HCEC 1CT (cell line): Measurements from ENCODE around the gene MRPL54.

Experiments
- DNase-seq: peaks from one replicate; pipeline ENCODE4 v3.0.0-alpha.2; 2017

Gene MRPL54

GRCh38 chr19:3770136-3770999 is 7.9 kb downstream of the MRPL54 start:
- no peak for DNase-seq

DNA sequence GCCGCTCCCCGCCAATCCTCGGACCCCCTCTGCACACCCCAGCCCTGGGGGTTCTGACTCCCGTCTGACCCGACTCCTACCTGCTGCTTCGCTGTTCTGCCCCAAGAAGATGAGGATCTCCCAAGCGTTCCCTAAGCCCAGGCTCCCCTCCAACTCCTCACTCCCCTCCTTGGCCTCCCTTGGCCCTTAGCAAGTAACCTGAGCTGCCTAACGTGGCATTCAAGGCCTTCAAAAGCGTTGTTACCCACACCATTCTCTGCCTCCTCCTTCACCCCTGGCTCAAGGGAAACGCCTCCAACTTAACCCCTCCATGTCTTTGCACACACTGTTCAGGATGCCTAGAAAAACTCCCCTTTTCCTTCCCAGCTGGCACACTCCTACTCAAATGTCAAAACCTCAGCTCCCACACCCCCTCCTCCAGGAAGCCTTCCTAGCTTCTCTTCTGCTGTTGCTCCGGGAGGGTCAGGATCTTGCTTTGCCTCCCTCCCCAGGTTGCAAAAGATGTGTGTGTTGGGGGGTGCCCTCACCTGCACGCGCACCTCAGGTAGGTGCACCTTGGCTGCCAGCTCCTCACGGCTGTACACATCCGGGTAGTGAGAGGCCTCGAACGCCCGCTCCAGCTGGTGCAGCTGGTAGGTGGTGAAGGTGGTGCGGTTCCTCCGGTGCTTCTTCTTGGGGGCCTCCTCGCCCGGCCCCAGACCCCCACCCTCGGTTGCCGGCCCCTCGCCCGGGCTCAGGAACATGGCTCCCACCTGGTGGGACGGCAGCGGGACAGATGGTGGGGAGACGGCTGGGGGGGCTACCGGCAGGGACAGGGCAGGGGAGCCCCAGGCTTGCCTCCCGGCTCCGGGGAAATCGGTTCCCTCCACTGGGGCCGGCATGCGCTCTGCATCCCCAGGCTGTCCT is 8.8 kb downstream of the MRPL54 start:
- DNase-seq: no peak

- DNase-seq: no peak
These were observed 9.5 kb downstream of the MRPL54 start, which contains the start of gene RAX2 for GRCh38 chr19:3771906-3772455. Gene RAX2, minus strand, starts transcription at chr19:3772228. Its CDS starts 486 bp downstream, at chr19:3771742.

GRCh38 chr19:3773814-3774515 is 11.5 kb downstream of the MRPL54 start:
- no peak for DNase-seq

GRCh38 chr19:3774621-3775373 is 12.3 kb downstream of the MRPL54 start:
- no peak for DNase-seq

DNA sequence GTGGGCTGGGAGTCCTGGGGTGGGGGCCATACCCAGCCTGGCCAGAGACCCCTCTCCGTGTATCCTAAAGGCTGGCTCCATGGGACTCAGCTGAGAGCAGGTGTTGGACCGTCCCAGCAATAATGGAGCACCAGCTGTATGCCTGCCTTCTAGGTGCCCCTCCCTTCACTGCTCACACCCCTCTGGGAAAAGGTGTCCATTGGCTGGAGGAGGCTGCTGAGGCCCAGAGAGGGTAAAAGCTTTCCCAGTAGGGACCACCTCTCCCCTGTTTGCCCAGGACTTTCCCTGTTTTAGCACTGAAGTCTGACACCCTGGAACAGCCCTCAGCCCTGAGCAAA is 12.9 kb downstream of the MRPL54 start:
- DNase-seq: no peak

DNA sequence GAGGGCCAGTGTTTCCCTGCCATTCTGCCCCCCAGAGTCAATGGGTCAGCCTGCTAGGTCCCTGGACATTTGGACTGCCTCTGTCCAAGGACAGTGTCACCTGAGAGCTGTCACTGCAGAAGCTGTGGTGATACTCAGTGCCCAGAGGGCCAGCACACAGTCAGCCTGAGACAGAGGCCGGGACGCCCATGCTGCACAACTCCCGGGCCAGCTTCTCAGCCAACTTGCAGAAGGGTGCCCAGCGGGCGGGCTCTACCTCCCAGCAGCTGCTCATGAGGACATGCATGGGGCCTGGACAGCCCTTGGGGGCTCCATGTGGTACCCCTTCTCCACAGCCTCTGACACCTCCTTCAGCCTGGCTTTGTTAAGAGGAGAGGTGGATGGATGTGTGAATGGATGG is 13.3 kb downstream of the MRPL54 start:
- no peak for DNase-seq

GRCh38 chr19:3776479-3777040 is 14.1 kb downstream of the MRPL54 start:
- DNase-seq: no peak

DNA sequence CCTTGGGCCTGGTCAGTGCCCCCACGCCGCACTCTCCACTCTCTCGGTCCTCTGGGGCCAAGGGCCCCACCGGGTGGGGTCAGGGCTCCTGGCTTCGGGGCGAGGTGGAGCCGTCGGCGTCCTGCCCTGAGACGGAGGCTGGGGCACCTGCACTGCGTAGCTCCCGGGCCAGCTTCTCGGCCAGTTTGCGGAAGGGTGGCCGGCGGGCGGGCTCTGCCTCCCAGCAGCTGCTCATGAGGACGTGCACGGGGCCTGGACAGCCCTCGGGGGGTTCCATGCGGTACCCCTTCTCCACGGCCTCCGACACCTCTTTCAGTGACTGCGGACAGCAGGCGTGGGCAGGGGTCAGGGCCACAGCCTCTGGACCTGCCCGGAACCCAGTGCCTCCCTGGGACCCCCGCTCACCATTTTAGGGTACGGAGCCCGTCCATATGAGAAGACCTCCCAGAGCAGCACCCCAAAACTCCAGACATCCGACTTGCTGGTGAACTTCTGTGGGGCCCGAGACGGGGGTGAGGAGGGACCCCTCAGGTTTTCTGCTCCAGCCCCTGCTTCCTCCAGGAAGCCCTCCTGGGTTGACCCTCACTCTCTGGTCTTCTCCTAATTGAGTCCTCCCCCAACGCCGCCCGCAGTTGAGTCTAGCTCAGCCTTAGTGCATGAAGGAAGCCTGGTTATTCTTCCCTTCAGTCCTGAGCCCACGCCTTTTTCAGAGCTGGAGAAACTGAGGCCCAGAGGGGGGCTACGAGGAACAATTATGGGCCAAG is 15.8 kb downstream of the MRPL54 start:
- DNase-seq: no peak

DNA sequence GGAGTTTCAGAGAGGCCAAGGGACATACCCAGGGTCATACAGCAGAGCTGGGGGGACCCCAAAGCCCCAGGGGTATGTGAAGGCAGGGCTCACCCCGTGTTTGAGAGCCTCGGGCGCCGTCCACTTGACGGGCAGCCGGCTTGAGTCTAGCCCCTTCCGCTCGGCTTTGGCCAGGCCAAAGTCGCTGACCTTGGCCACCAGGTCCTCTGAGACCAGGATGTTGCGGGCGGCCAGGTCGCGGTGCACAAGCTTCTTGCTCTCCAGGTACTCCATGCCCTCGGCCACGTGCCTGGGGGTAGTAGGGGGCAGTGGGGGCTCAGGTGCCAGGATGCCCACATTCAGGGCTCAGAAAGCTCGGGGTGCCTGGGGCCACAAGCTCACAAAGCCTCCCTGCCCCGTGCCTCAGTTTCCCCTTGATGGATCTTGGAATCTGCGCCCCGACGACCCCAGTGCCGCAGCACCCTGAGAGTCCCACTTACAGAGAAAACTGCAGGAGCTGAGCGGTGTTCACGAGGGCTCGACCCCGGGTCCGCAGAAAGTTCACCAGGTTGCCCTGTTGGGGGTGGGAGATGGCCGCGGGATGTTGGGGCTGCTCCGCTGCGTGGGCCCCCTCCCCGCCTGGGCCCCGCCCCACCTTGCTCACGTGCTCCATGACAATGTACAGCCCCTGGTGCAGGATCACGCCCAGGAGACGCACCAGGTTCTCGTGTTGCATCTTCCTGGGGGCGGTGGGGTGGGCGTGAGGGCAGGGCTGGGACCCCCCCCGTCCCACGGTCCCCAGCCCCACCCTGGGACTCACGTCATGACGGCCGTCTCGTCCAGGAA is 16.6 kb downstream of the MRPL54 start:
- DNase-seq: no peak

GRCh38 chr19:3780786-3781304 is 18.4 kb downstream of the MRPL54 start:
- no peak for DNase-seq

- DNase-seq: no peak
These were observed 19.1 kb downstream of the MRPL54 start for GRCh38 chr19:3781603-3782002.

DNA sequence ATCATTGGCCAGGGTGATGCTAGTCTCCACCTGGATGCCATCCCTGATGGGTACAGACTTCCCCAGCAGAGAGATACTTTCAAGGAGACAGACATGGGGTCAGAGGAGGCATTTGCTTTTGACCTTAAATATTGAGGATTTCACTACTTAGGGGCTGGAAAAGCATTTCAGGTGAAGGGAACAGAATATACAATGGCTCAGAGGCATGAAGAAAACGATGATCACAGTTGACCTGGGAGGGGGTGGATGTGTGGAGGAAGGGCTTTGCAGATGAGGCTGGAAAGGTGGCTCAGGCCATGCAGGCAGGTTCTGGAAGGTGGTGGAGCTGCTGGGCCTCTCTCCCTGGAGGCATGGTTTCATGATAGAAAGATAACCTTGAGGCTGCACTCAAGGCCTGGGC is 19.8 kb downstream of the MRPL54 start:
- DNase-seq: no peak

- DNase-seq: no peak
These were observed 20.4 kb downstream of the MRPL54 start for GRCh38 chr19:3782903-3783302.

DNA sequence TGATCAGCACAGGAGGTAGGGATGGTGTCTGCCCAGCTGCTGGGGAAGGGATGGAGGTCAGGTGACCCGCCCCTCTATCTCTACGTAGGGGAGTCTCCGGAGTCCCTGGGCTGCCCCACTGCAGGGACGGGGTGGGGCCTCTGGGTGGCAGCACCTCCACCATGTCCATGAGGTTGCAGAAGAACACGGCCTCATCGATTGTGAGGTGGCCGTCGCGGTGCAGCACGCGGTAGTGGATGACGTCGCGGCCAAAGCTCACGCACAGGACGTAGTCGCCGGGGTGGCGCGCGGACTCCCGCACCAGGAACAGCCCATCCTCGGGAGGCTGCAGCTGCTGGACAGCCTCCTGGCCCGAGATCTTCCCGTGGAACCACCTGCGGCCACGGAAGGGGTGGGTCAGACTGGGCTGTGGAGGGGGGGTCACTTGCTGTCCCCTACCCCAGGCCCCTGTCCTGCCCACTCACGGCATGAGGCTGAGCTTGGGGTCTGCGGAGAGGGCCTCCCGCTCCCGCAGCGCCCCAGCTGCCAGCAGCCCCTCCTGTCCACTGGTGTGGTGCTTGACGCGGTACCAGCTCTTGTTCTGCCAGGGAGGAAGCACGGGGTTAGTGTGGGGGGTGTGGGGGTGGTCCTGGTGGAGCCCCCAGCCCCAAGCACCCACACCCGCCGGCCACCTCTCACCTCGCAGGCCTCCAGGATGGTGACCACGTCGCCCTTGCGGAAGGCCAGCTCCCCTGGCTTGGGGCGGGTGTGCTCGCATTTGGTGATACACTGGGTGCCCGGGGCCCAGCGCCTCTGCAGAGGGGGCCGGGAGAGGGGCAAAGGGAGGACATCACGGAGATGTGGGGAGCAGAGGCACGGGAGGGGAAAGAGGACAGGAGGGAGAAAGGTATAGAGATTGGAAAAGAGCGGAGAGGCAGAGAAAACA is 21.4 kb downstream of the MRPL54 start:
- no peak for DNase-seq

DNA sequence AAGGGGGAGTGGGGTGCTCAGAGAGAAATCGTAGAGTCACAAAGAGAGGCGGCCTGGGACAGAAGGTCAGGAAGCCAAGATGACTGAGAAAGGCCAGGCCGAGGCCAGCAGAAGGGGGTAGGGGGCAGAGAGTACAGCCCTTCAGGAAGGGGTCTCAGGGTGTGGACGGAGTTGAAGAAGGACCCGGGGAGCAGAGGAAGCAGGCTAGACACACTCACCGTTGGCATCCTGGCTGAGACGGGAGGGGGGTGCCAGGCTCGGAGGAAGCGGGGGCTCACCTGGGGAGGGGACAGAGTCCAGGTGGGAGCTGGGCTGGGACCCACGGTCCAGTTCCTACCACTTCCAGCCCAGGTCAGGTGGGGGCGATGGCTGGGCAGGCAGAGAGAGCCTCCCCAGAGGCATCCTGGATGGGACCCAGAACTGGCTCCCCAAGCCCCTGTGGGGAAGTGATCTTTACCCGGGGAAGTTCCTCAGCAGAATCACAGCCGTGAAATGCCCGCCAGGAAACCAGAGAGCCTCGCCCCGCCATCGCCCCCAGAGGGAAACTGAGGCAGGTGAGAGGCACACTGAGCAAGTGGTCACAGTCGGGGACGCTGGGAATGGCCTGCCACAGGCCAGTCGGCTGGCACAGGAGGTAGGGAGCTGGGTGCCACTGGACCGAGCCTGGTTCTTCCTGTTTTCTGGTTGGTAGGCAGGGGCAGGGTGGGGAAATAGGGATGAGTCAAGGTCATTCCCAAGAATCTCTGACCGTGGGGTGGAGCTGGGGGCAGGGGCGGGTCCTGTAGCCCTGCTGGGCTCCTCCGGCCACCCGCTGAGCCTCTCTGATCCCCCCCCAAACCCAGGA is 22.3 kb downstream of the MRPL54 start:
- no peak for DNase-seq

- no peak for DNase-seq
These were observed 23.0 kb downstream of the MRPL54 start for GRCh38 chr19:3785451-3785937.
